ENCODE measurements around the gene KRT23.

- no peak for TF ChIP-seq CTCF (IDR thresholded peaks at IDR 0.05; ENCODE audit: low read depth, low read length)
- no peak for TF ChIP-seq POLR2A (IDR thresholded peaks at IDR 0.05; ENCODE audit: extremely low read depth, insufficient read length)
- no peak for TF ChIP-seq MAX (IDR thresholded peaks at IDR 0.05; ENCODE audit: low read depth, low read length)
- no peak for TF ChIP-seq MYC (IDR thresholded peaks at IDR 0.05; ENCODE audit: low read depth, low read length)
These were observed 43.7 kb upstream of the KRT23 start for GRCh38 chr17:40981115-40981514.
